PC-3 (cell line): ENCODE data around the gene SNAPC3. TPM values are rescaled to one million over a fixed set of nuclear protein-coding genes. Genes with fewer than 3 reads are reported as not detected.
"Not testable (repeated sequence)": the region's sequence is repeated elsewhere in the genome, so short reads cannot be mapped to it uniquely, and the experiment has no call there.

Experiments
- ATAC-seq: fragments of 200-7000 bp; cut with Tn5 transposase; 2 replicates; pipeline ENCODE4 v1.9.1; 2020; ENCODE audit warnings: mild to moderate bottlenecking, moderate library complexity
- BruUV-seq: library from RNA; stranded (reverse); fragments of 400-500 nt; replicated peaks from 2 replicates; lab custom pipeline; 2021; lab: Mats Ljungman, UMichigan
- CTCF ChIA-PET: fragments of 300-600 bp; sonication (Branson Sonifier 250); formaldehyde crosslinking; loops from one replicate; lab custom pipeline; 2022; ENCODE audit warnings: antibody characterized with exemption; lab: Charles Lee
- POLR2A ChIA-PET: fragments of 300-600 bp; sonication (Branson Sonifier 250); formaldehyde crosslinking; loops from one replicate; lab custom pipeline; 2022; ENCODE audit warnings: antibody characterized with exemption; ENCODE audit not compliant: unreplicated experiment; lab: Charles Lee
- DNase-seq: peaks from one replicate; pipeline ENCODE4 v3.0.0-alpha.2; 2015
- H2AFZ ChIP-seq: fragments of 300-600 bp; sonication (generic); 2 replicates; pipeline ENCODE4 v1.6.0; 2016; ENCODE audit warnings: antibody characterized with exemption, low read length
- H3F3A ChIP-seq: fragments of 300-600 bp; sonication (generic); one replicate; pipeline ENCODE4 v1.6.0; 2017; ENCODE audit warnings: antibody characterized with exemption, low read length, control low read depth, mild to moderate bottlenecking; ENCODE audit not compliant: unreplicated experiment
- H3K27ac ChIP-seq: fragments of 300-600 bp; sonication (generic); 2 replicates; pipeline ENCODE4 v1.5.1; 2016; ENCODE audit warnings: mild to moderate bottlenecking, low read length
- H3K27me3 ChIP-seq: fragments of 300-600 bp; sonication (generic); 2 replicates; pipeline ENCODE4 v1.6.1; 2016; ENCODE audit warnings: low read length, mixed read lengths
- H3K36me3 ChIP-seq: fragments of 300-600 bp; sonication (generic); 2 replicates; pipeline ENCODE4 v1.6.1; 2016; ENCODE audit warnings: low read depth, mixed run types, low read length, mixed read lengths
- H3K4me1 ChIP-seq: fragments of 300-600 bp; sonication (generic); 2 replicates; pipeline ENCODE4 v1.5.1; 2016; ENCODE audit warnings: low read length; ENCODE audit not compliant: insufficient read depth
- H3K4me2 ChIP-seq: fragments of 300-600 bp; sonication (generic); 2 replicates; pipeline ENCODE4 v1.6.0; 2016; ENCODE audit warnings: low read length
- H3K4me3 ChIP-seq: fragments of 300-600 bp; sonication (generic); 2 replicates; pipeline ENCODE4 v1.5.1; 2016; ENCODE audit warnings: mild to moderate bottlenecking, low read length, mixed read lengths
- H3K79me2 ChIP-seq: fragments of 300-600 bp; sonication (generic); 2 replicates; pipeline ENCODE4 v1.6.1; 2017; ENCODE audit warnings: low read length, mixed read lengths
- H3K9ac ChIP-seq: fragments of 300-600 bp; sonication (generic); 2 replicates; pipeline ENCODE4 v1.6.0; 2016; ENCODE audit warnings: mild to moderate bottlenecking, low read length
- H3K9me2 ChIP-seq: fragments of 300-600 bp; sonication (generic); replicated peaks from 2 replicates; pipeline ENCODE4 v1.6.1; 2016; ENCODE audit warnings: mixed run types, low read length, mixed read lengths
- H3K9me3 ChIP-seq: fragments of 300-600 bp; sonication (generic); 2 replicates; pipeline ENCODE4 v1.6.1; 2016; ENCODE audit warnings: low read length, mixed read lengths
- H4K20me1 ChIP-seq: fragments of 300-600 bp; sonication (generic); 2 replicates; pipeline ENCODE4 v1.6.1; 2016; ENCODE audit warnings: low read length, mixed read lengths
- CTCF ChIP-seq: fragments of 300-600 bp; sonication (generic); conservative IDR thresholded peaks from 2 replicates; pipeline ENCODE4 v1.5.1; 2017; ENCODE audit warnings: antibody characterized with exemption, low read depth, mild to moderate bottlenecking, low read length
- EZH2 ChIP-seq: fragments of 300-600 bp; sonication (generic); IDR thresholded peaks from one replicate; pipeline ENCODE4 v1.6.1; 2017; ENCODE audit warnings: antibody characterized with exemption, mild to moderate bottlenecking, low read length; ENCODE audit not compliant: unreplicated experiment
- EZH2phosphoT487 ChIP-seq: fragments of 300-600 bp; sonication (generic); IDR thresholded peaks from 2 replicates; pipeline ENCODE4 v1.6.1; 2018; ENCODE audit warnings: mild to moderate bottlenecking, antibody characterized with exemption, low read length, borderline replicate concordance
- intact Hi-C: fragments of 100-400 bp; cut with micrococcal nuclease; formaldehyde crosslinking; loops from 2 replicates; pipeline ENCODE4 v1.9.0; 2023
- total RNA-seq: library from RNA; depleted of rRNA; stranded (reverse); fragments of >200 nt; gene quantifications from 2 replicates; pipeline ENCODE4 v1.2.3, GENCODE V29; 2014

SNAPC3 gene
- total RNA-seq, 1 experiment from 2014 or later = 25.4 TPM

GRCh38 chr9:15379888-15380287 is 42.8 kb upstream of the SNAPC3 start:
- H3K9me2 ChIP-seq, H3K4me3 ChIP-seq, POLR2A ChIA-PET, H3K9me3 ChIP-seq, intact Hi-C loops, H4K20me1 ChIP-seq, BruUV-seq, H3F3A ChIP-seq, H3K27me3 ChIP-seq, H3K36me3 ChIP-seq, H3K79me2 ChIP-seq, DNase-seq, ATAC-seq, CTCF ChIA-PET, H3K9ac ChIP-seq, H3K4me1 ChIP-seq, H2AFZ ChIP-seq, H3K4me2 ChIP-seq, H3K27ac ChIP-seq: not testable (repeated sequence)

- BruUV-seq = no TSS peak
- H3K27ac ChIP-seq = no peak overlapping the region
- no peaks in the 10 kb centered on the region for H3K79me2 ChIP-seq
Observed at GRCh38 chr9:15381491-15381890, 41.2 kb upstream of the SNAPC3 start.

GRCh38 chr9:15386465-15386864 is 36.2 kb upstream of the SNAPC3 start:
- no peak overlapping the region for H3K4me3 ChIP-seq
- H3K27me3 ChIP-seq = no peaks in the 10 kb centered on the region
- ChIA-PET POLR2A (no interaction called here), CTCF (no interaction called here)
- no peak overlapping the region for H2AFZ ChIP-seq
- intact Hi-C loops = no loop called here
- H3K9me2 ChIP-seq = no peaks in the 10 kb centered on the region
- no peaks in the 10 kb centered on the region for H4K20me1 ChIP-seq
- no peak overlapping the region for H3K4me2 ChIP-seq
- H3K36me3 ChIP-seq = no peaks in the 10 kb centered on the region
- no peaks in the 10 kb centered on the region for H3K4me1 ChIP-seq
- TF ChIP-seq CTCF (no peak), EZH2phosphoT487 (no peak), EZH2 (no peak)
- no TSS peak for BruUV-seq
- DNase-seq = no peak
- no peak for ATAC-seq
- H3F3A ChIP-seq = no peaks in the 10 kb centered on the region
- H3K9ac ChIP-seq = no peak overlapping the region
- H3K79me2 ChIP-seq = no peaks in the 10 kb centered on the region
- H3K9me3 ChIP-seq = no peaks in the 10 kb centered on the region
- no peak overlapping the region for H3K27ac ChIP-seq

More at GRCh38 chr9:15381491-15381890, 41.2 kb upstream of the SNAPC3 start:
- Histone ChIP-seq H3K27me3 (no peaks in the 10 kb centered on the region), H3K36me3 (no peaks in the 10 kb centered on the region), H3F3A (no peaks in the 10 kb centered on the region), H3K4me1 (no peaks in the 10 kb centered on the region), H3K9me2 (no peaks in the 10 kb centered on the region), H4K20me1 (no peaks in the 10 kb centered on the region), H2AFZ (no peak overlapping the region), H3K4me3 (no peak overlapping the region), H3K9me3 (no peaks in the 10 kb centered on the region), H3K9ac (no peak overlapping the region), H3K4me2 (no peak overlapping the region)
- CTCF ChIA-PET = no interaction called here
- ATAC-seq = no peak
- TF ChIP-seq EZH2phosphoT487 = no peak
- TF ChIP-seq CTCF = no peak
- no peak for TF ChIP-seq EZH2
- no peak for DNase-seq
- POLR2A ChIA-PET = no interaction called here
- intact Hi-C loops = no loop called here
